Smooth muscle cell (in vitro differentiated cells): Measurements from ENCODE around the gene MAN1C1. TPM values are rescaled to one million over a fixed set of nuclear protein-coding genes. Genes with fewer than 3 reads are reported as not detected.

Experiments used
- DNase-seq: peaks from one replicate; lab custom pipeline; 2025; ENCODE audit not compliant: unreplicated experiment; lab: John Stamatoyannopoulos, UW
- H2AFZ ChIP-seq: fragments of 200-600 bp; sonication (generic); 2 replicates; pipeline ENCODE4 v1.6.0; 2016; ENCODE audit warnings: antibody characterized with exemption, low read depth, mild to moderate bottlenecking
- H3F3A ChIP-seq: fragments of 200-600 bp; sonication (generic); 2 replicates; pipeline ENCODE4 v1.6.0; 2017; ENCODE audit warnings: antibody characterized with exemption, low read depth
- H3K27ac ChIP-seq: fragments of 200-600 bp; sonication (generic); 2 replicates; pipeline ENCODE4 v1.5.1; 2016; ENCODE audit warnings: low read depth, mild to moderate bottlenecking
- H3K27me3 ChIP-seq: fragments of 200-600 bp; sonication (generic); 2 replicates; pipeline ENCODE4 v1.6.1; 2016; ENCODE audit warnings: low read depth, mild to moderate bottlenecking
- H3K36me3 ChIP-seq: fragments of 200-600 bp; sonication (generic); 2 replicates; pipeline ENCODE4 v1.5.1; 2016; ENCODE audit warnings: low read depth
- H3K4me1 ChIP-seq: fragments of 200-600 bp; sonication (generic); 2 replicates; pipeline ENCODE4 v1.5.1; 2016; ENCODE audit warnings: low read depth
- H3K4me2 ChIP-seq: fragments of 200-600 bp; sonication (generic); 2 replicates; pipeline ENCODE4 v1.6.0; 2016; ENCODE audit warnings: mild to moderate bottlenecking
- H3K4me3 ChIP-seq: fragments of 200-600 bp; sonication (generic); 2 replicates; pipeline ENCODE4 v1.5.1; 2016; ENCODE audit warnings: mild to moderate bottlenecking
- H3K79me2 ChIP-seq: fragments of 200-600 bp; sonication (generic); 2 replicates; pipeline ENCODE4 v1.6.0; 2016; ENCODE audit warnings: low read depth, mild to moderate bottlenecking
- H3K9ac ChIP-seq: fragments of 200-600 bp; sonication (generic); 2 replicates; pipeline ENCODE4 v1.6.0; 2016; ENCODE audit warnings: low read depth
- H3K9me3 ChIP-seq: fragments of 200-600 bp; sonication (generic); replicated peaks from 2 replicates; pipeline ENCODE4 v1.5.1; 2016; ENCODE audit warnings: low read depth
- H4K20me1 ChIP-seq: fragments of 200-600 bp; sonication (generic); 2 replicates; pipeline ENCODE4 v1.6.0; 2016; ENCODE audit warnings: low read depth
- CTCF ChIP-seq: fragments of 200-600 bp; sonication (generic); IDR thresholded peaks from 2 replicates; pipeline ENCODE4 v1.5.1; 2017; ENCODE audit warnings: borderline replicate concordance, mild to moderate bottlenecking, antibody characterized with exemption; ENCODE audit not compliant: insufficient read depth, poor library complexity, severe bottlenecking
- WGBS: methylation state at CpG from one replicate; pipeline ENCODE4 v1.1.7; 2016; ENCODE audit warnings: low lambda C conversion rate; 5-methylcytosine and 5-hydroxymethylcytosine counted together
- polyA plus RNA-seq: library from polyadenylated mRNA; unstranded; fragments of >200 nt; fragmentation: Nextera tagmentation; extraction: Ambion mirVana; gene quantifications from 2 replicates; pipeline ENCODE4 v1.2.1, GENCODE V29; 2016
- total RNA-seq: library from RNA; depleted of rRNA; stranded (reverse); fragments of >200 nt; gene quantifications from 2 replicates; pipeline ENCODE4 v1.2.3, GENCODE V29; 2014

The MAN1C1 gene
- total and polyA plus RNA-seq, 2 experiments from 2014 or later, result 4.4 to 10.5 TPM

- H4K20me1 ChIP-seq, result no peaks in the 10 kb centered on the region
- no peaks in the 10 kb centered on the region for H3K9me3 ChIP-seq
- no peak overlapping the region for H3K9ac ChIP-seq
- DNase-seq, result no peak
- H3K4me1 ChIP-seq, result peaks cover 5% of the 10 kb centered on the region
- H3K4me3 ChIP-seq, result no peak overlapping the region
- H3F3A ChIP-seq, result no peaks in the 10 kb centered on the region
- no peak overlapping the region for H3K27ac ChIP-seq
- 96% methylated on average over 7 of the region's 7 CpGs for WGBS
- no peak for TF ChIP-seq CTCF
- H3K79me2 ChIP-seq, result no peaks in the 10 kb centered on the region
- peaks cover 19% of the 10 kb centered on the region for H3K27me3 ChIP-seq
- H3K36me3 ChIP-seq, result no peaks in the 10 kb centered on the region
- H3K4me2 ChIP-seq, result no peak overlapping the region
- no peak overlapping the region for H2AFZ ChIP-seq
Observed at GRCh38 chr1:25755475-25756125, 139.0 kb downstream of the MAN1C1 start.

GRCh38 chr1:25756215-25756614 lies 139.6 kb downstream of the MAN1C1 start:
- H3K4me3 ChIP-seq, result no peak overlapping the region
- peaks cover 19% of the 10 kb centered on the region for H3K27me3 ChIP-seq
- no peak overlapping the region for H3K9ac ChIP-seq
- peaks cover 5% of the 10 kb centered on the region for H3K4me1 ChIP-seq
- no peak overlapping the region for H3K27ac ChIP-seq
- TF ChIP-seq CTCF, result no peak
- 94% methylated on average over 3 of the region's 3 CpGs for WGBS
- H3K79me2 ChIP-seq, result no peaks in the 10 kb centered on the region
- no peaks in the 10 kb centered on the region for H3K36me3 ChIP-seq
- H3K4me2 ChIP-seq, result no peak overlapping the region
- H2AFZ ChIP-seq, result no peak overlapping the region
- H3K9me3 ChIP-seq, result no peaks in the 10 kb centered on the region
- DNase-seq, result no peak
- H4K20me1 ChIP-seq, result no peaks in the 10 kb centered on the region
- no peaks in the 10 kb centered on the region for H3F3A ChIP-seq

GRCh38 chr1:25757151-25757845 lies 140.7 kb downstream of the MAN1C1 start:
- no peak overlapping the region for H3K27ac ChIP-seq
- H3F3A ChIP-seq, result no peaks in the 10 kb centered on the region
- TF ChIP-seq CTCF, result no peak
- no peaks in the 10 kb centered on the region for H3K9me3 ChIP-seq
- no peak overlapping the region for H3K4me2 ChIP-seq
- no peaks in the 10 kb centered on the region for H3K36me3 ChIP-seq
- no peaks in the 10 kb centered on the region for H4K20me1 ChIP-seq
- H3K4me3 ChIP-seq, result no peak overlapping the region
- peaks cover 19% of the 10 kb centered on the region for H3K27me3 ChIP-seq
- no peak overlapping the region for H2AFZ ChIP-seq
- WGBS, result 74% methylated on average over 12 of the region's 12 CpGs
- H3K79me2 ChIP-seq, result no peaks in the 10 kb centered on the region
- H3K9ac ChIP-seq, result no peak overlapping the region
- H3K4me1 ChIP-seq, result peaks cover 5% of the 10 kb centered on the region
- no peak for DNase-seq

- 56% methylated on average over 5 of the region's 5 CpGs for WGBS
- Histone ChIP-seq H3K4me3 (no peak overlapping the region), H3F3A (no peaks in the 10 kb centered on the region), H3K36me3 (no peaks in the 10 kb centered on the region), H3K79me2 (no peaks in the 10 kb centered on the region), H3K4me2 (no peak overlapping the region), H3K9me3 (no peaks in the 10 kb centered on the region), H3K27me3 (peaks cover 19% of the 10 kb centered on the region), H3K9ac (no peak overlapping the region), H4K20me1 (no peaks in the 10 kb centered on the region), H2AFZ (no peak overlapping the region), H3K4me1 (peaks cover 5% of the 10 kb centered on the region), H3K27ac (no peak overlapping the region)
- no peak for DNase-seq
- no peak for TF ChIP-seq CTCF
Observed at GRCh38 chr1:25757846-25758185, 141.2 kb downstream of the MAN1C1 start.
